Parathyroid adenoma (tissue), 2 donors: Measurements from ENCODE around the gene ZFP90.

Experiments
- H2AFZ ChIP-seq: fragments of 300-600 bp; sonication (generic); one replicate; pipeline ENCODE4 v1.7.0; 2017; ENCODE audit warnings: antibody characterized with exemption, mild to moderate bottlenecking
- H3K27ac ChIP-seq: fragments of 300-600 bp; sonication (generic); one replicate; pipeline ENCODE4 v1.7.0; 2017
- H3K27me3 ChIP-seq: fragments of 300-600 bp; sonication (generic); one replicate; pipeline ENCODE4 v1.7.0; 2017; ENCODE audit warnings: low read length; ENCODE audit not compliant: control insufficient read depth, insufficient read depth
- H3K36me3 ChIP-seq: fragments of 300-600 bp; sonication (generic); one replicate; pipeline ENCODE4 v1.7.0; 2017; ENCODE audit warnings: low read length; ENCODE audit not compliant: control insufficient read depth, insufficient read depth
- H3K4me1 ChIP-seq: fragments of 300-600 bp; sonication (generic); one replicate; pipeline ENCODE4 v1.7.0; 2017; ENCODE audit warnings: control low read depth
- H3K4me2 ChIP-seq: fragments of 300-600 bp; sonication (generic); one replicate; pipeline ENCODE4 v1.7.0; 2017; ENCODE audit warnings: low read length
- H3K4me3 ChIP-seq: fragments of 300-600 bp; sonication (generic); one replicate; pipeline ENCODE4 v1.7.0; 2017; ENCODE audit warnings: low read depth, low read length
- H3K79me2 ChIP-seq: fragments of 300-600 bp; sonication (generic); one replicate; pipeline ENCODE4 v1.7.0; 2017; ENCODE audit warnings: control low read depth
- H3K9ac ChIP-seq: fragments of 300-600 bp; sonication (generic); one replicate; pipeline ENCODE4 v1.7.0; 2017; ENCODE audit warnings: mild to moderate bottlenecking
- H3K9me3 ChIP-seq: fragments of 300-600 bp; sonication (generic); one replicate; pipeline ENCODE4 v1.7.0; 2017; ENCODE audit warnings: low read length; ENCODE audit not compliant: control insufficient read depth
- CTCF ChIP-seq: fragments of 300-600 bp; sonication (generic); IDR thresholded peaks from one replicate; pipeline ENCODE4 v1.7.0; 2017; ENCODE audit warnings: antibody characterized with exemption, mild to moderate bottlenecking
- donor health status: primary hyperparathyroidism.

Gene ZFP90

GRCh38 chr16:68563631-68564381 is 24.7 kb downstream of the ZFP90 start:
- no peaks in the 10 kb centered on the region for H3K4me1 ChIP-seq
- no peaks in the 10 kb centered on the region for H3K79me2 ChIP-seq
- H3K9ac ChIP-seq = no peak overlapping the region
- peaks cover 30% of the 10 kb centered on the region for H3K36me3 ChIP-seq
- H3K27me3 ChIP-seq = no peaks in the 10 kb centered on the region
- no peak for TF ChIP-seq CTCF
- peaks cover 20% of the 10 kb centered on the region for H3K9me3 ChIP-seq
- H3K4me3 ChIP-seq = no peak overlapping the region
- H3K27ac ChIP-seq = no peak overlapping the region
- no peak overlapping the region for H3K4me2 ChIP-seq
- no peak overlapping the region for H2AFZ ChIP-seq

- TF ChIP-seq CTCF = no peak
- Histone ChIP-seq H3K9me3 (peaks cover 20% of the 10 kb centered on the region), H3K27ac (no peak overlapping the region), H3K9ac (no peak overlapping the region), H2AFZ (no peak overlapping the region), H3K4me2 (no peak overlapping the region), H3K4me1 (no peaks in the 10 kb centered on the region), H3K79me2 (no peaks in the 10 kb centered on the region), H3K4me3 (no peak overlapping the region), H3K27me3 (no peaks in the 10 kb centered on the region), H3K36me3 (peaks cover 30% of the 10 kb centered on the region)
Measured at GRCh38 chr16:68564382-68564985, 25.4 kb downstream of the ZFP90 start.

- no peak for TF ChIP-seq CTCF
- no peaks in the 10 kb centered on the region for H3K36me3 ChIP-seq
- no peaks in the 10 kb centered on the region for H3K4me1 ChIP-seq
- no peaks in the 10 kb centered on the region for H3K27me3 ChIP-seq
- H3K27ac ChIP-seq = no peak overlapping the region
- H2AFZ ChIP-seq = no peak overlapping the region
- H3K4me3 ChIP-seq = no peak overlapping the region
- H3K9ac ChIP-seq = no peak overlapping the region
- no peaks in the 10 kb centered on the region for H3K9me3 ChIP-seq
- H3K79me2 ChIP-seq = no peaks in the 10 kb centered on the region
- H3K4me2 ChIP-seq = no peak overlapping the region
Measured at GRCh38 chr16:68574479-68574878, 35.4 kb downstream of the ZFP90 start.

GRCh38 chr16:68575082-68575481 is 36.0 kb downstream of the ZFP90 start:
- Histone ChIP-seq H2AFZ (no peak overlapping the region), H3K4me3 (no peak overlapping the region), H3K4me1 (no peaks in the 10 kb centered on the region), H3K36me3 (no peaks in the 10 kb centered on the region), H3K79me2 (no peaks in the 10 kb centered on the region), H3K27me3 (no peaks in the 10 kb centered on the region), H3K4me2 (no peak overlapping the region), H3K9me3 (no peaks in the 10 kb centered on the region), H3K27ac (no peak overlapping the region), H3K9ac (no peak overlapping the region)
- TF ChIP-seq CTCF = no peak
